Spleen (tissue), 7 donors: ENCODE data around the gene LRRC45.

Experiments used
- CTCF ChIP-seq, 11 experiments: fragments of 200-600 bp in 7 of 11; fragments of 450-650 bp in 4 of 11; sonication (generic) in 4 of 11; IDR thresholded peaks in 8 of 11; conservative IDR thresholded peaks in 3 of 11; 1 replicate in 7 of 11; 2 replicates in 4 of 11; pipeline versions ENCODE4 v1.4.0 to v1.8.0; 2016 to 2021; ENCODE audit warnings: antibody characterized with exemption in 11 of 11, inconsistent platforms in 4 of 11, mild to moderate bottlenecking in 1 of 11
- POLR2A ChIP-seq, 3 donors: fragments of 450-650 bp; IDR thresholded peaks; one replicate each; pipeline ENCODE4 v1.5.1; 2017; ENCODE audit warnings: antibody characterized with exemption in 3 of 3, mild to moderate bottlenecking in 1 of 3
- POLR2AphosphoS5 ChIP-seq, 3 donors: sonication (generic); formaldehyde crosslinking; IDR thresholded peaks; one replicate each; pipeline ENCODE4 v1.5.1; 2017; ENCODE audit warnings: antibody characterized with exemption in 3 of 3
- donor health status: DM: no; HTN: no; CAD: no; lungs with moderate emphysema.
- donor health status: DM: no; HTN: no; CAD: no.
- donor health status: DM: no; HTN: no; CAD: no.

DNA sequence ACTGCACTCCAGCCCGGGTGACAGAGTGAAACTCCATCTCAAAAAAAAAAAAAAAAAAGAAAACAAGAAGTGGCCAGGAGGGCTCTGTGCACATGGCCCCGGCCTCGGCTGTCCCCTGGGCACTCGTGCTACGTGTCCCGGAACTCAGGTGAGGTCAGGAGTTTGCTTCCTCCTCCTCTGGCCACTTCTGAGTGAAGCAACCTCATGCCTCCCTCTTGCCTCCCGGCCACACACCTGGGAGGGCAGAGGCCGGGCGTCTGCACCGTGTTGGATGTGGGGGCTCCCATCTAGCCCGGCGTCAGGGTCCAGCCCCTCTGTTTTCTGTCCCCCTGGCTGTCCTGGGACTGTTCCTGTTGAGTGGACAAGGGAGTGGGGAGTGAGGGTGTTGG, 23.5 kb upstream of the LRRC45 start:
- TF ChIP-seq CTCF (IDR thresholded peaks at IDR 0.05 in 8 of 11, conservative IDR thresholded peaks at IDR 0.05 in 3 of 11), result no peak
- no peak for TF ChIP-seq POLR2A (IDR thresholded peaks at IDR 0.05)
- no peak for TF ChIP-seq POLR2AphosphoS5 (IDR thresholded peaks at IDR 0.05)
